Measurements from ENCODE around the gene TCF12.

The TCF12 gene

DNA sequence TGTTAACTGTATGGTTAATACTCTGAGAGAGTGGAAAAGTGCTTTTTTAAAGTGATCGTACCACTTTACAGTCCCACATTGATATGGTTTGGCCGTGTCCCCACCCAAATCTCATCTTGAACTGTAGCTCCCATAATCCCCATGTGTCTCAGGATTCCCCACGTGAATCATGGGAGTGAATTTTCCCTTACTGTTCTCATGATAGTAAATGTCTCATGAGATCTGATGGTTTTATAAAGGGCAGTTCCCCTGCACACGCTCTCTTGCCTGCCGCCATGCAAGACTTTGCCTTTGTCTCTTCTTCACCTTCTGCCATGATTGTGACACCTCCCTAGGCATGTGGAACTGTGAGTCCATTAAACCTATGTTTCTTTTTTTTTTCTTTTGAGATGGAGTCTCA is 109.2 kb downstream of the TCF12 start:
- TF ChIP-seq, protein P1, sequence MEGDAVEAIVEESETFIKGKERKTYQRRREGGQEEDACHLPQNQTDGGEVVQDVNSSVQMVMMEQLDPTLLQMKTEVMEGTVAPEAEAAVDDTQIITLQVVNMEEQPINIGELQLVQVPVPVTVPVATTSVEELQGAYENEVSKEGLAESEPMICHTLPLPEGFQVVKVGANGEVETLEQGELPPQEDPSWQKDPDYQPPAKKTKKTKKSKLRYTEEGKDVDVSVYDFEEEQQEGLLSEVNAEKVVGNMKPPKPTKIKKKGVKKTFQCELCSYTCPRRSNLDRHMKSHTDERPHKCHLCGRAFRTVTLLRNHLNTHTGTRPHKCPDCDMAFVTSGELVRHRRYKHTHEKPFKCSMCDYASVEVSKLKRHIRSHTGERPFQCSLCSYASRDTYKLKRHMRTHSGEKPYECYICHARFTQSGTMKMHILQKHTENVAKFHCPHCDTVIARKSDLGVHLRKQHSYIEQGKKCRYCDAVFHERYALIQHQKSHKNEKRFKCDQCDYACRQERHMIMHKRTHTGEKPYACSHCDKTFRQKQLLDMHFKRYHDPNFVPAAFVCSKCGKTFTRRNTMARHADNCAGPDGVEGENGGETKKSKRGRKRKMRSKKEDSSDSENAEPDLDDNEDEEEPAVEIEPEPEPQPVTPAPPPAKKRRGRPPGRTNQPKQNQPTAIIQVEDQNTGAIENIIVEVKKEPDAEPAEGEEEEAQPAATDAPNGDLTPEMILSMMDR (IDR thresholded peaks at IDR 0.05; ENCODE audit: control insufficient read depth, extremely low read depth, insufficient read depth): no peak
- DNase-seq (ENCODE audit: low read depth): no peak
- no peak overlapping the region for H3K4me3 ChIP-seq (ENCODE audit: low read depth, low read length)

DNA sequence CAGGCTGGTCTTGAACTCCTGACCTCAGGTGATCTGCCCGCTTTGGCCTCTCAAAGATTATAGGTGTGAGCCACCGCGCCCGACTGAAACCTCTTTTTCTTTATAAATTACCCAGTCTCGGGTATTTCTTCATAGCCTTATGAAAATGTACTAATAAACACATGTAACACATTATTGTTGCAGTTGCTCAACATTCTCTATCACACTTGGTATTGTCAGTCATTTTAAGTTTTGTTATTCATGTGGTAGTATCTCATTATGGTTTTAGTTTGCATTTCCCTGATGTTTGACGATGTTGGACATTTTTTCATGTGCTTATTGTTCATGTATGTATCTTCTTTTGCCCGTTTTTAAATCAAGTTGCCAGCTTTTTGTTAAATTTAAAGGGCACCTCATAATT is 109.7 kb downstream of the TCF12 start:
- no peak for DNase-seq (ENCODE audit: low read depth)
- no peak overlapping the region for H3K4me3 ChIP-seq (ENCODE audit: low read depth, low read length)
- TF ChIP-seq, protein P1 (IDR thresholded peaks at IDR 0.05; ENCODE audit: control insufficient read depth, extremely low read depth, insufficient read depth): no peak

DNA sequence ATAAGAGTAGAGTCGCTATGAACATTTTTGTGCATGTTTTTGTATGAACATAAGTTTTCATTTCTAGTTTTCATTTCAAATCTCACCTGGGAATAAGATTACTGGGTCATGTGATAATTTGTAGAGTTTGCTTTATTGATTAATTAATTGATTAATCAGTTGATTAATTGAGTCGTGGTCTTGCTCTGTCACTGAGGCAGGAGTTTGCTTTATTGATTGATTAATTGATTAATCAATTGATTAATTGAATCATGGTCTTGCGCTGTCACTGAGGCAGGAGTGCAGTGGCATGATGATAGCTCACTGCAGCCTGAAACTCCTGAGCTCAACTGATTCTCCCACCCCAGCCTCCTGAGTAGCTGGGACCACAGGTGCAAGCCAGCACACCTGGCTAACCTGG is 111.6 kb downstream of the TCF12 start:
- H3K4me3 ChIP-seq (ENCODE audit: low read depth, low read length): no peak overlapping the region
- no peak for DNase-seq (ENCODE audit: low read depth)
- TF ChIP-seq, protein P1 (IDR thresholded peaks at IDR 0.05; ENCODE audit: control insufficient read depth, extremely low read depth, insufficient read depth): no peak

DNA sequence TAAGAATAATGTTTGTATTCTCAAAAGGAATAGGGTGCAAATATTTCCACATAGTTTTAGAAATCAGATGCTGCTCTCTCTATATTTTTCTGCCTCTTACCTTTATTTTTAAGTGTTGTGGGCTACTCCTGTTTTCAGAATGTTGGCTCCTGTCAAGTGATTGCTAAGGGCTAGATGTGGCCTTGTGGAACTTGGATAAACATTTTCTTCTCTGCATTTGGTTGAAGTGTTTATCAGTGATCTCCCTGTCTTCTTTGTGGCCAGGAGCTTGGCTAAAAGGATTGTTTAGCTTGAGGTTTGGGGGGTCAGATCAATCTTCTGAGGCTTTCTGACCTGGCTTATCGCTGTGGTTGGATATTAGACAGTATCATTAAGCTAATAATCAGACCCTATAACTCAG is 112.6 kb downstream of the TCF12 start:
- TF ChIP-seq, protein P1 (IDR thresholded peaks at IDR 0.05; ENCODE audit: control insufficient read depth, extremely low read depth, insufficient read depth): no peak
- DNase-seq (ENCODE audit: low read depth): no peak
- H3K4me3 ChIP-seq (ENCODE audit: low read depth, low read length): no peak overlapping the region

DNA sequence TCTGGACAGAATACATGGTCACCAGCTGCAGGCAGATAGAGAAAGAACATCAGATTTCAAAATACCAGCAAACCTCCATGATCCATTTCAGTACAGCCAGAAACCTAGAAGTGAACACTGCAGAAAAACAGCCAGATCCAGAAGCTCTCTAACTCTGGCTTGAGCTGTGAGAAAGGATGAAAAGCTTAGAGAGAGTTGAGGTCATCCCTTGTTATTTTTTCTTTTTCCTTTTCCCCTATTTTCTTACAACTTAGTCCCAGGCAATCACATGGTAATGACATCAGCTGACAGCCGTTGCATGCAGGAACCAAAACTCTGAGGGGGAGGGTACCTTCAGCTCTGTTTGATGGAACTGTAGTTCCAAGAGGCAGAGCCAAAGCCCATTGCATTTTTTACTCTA is 113.2 kb downstream of the TCF12 start:
- TF ChIP-seq, protein P1 (IDR thresholded peaks at IDR 0.05; ENCODE audit: control insufficient read depth, extremely low read depth, insufficient read depth): no peak
- DNase-seq (ENCODE audit: low read depth): no peak
- H3K4me3 ChIP-seq (ENCODE audit: low read depth, low read length): no peak overlapping the region

DNA sequence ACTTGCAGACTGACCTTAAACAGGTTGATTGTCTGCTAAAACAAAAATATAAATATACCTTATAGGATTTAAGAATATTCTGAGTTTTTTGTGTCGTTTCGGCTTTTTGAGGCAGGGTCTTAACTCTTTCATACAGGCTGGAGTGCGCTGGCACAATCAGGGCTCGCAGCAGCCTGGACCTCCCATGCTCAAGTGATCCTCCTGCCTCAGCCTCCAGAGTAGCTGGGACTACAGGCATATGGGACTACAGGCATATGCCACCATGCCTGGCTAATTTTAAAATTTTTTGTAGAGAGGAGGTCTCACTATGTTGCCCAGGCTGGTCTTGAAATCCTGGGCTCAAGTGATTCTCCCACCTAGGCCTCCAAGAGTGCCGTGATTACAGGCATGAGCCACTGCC is 113.9 kb downstream of the TCF12 start:
- no peak for DNase-seq (ENCODE audit: low read depth)
- TF ChIP-seq, protein P1 (IDR thresholded peaks at IDR 0.05; ENCODE audit: control insufficient read depth, extremely low read depth, insufficient read depth): no peak
- no peak overlapping the region for H3K4me3 ChIP-seq (ENCODE audit: low read depth, low read length)

DNA sequence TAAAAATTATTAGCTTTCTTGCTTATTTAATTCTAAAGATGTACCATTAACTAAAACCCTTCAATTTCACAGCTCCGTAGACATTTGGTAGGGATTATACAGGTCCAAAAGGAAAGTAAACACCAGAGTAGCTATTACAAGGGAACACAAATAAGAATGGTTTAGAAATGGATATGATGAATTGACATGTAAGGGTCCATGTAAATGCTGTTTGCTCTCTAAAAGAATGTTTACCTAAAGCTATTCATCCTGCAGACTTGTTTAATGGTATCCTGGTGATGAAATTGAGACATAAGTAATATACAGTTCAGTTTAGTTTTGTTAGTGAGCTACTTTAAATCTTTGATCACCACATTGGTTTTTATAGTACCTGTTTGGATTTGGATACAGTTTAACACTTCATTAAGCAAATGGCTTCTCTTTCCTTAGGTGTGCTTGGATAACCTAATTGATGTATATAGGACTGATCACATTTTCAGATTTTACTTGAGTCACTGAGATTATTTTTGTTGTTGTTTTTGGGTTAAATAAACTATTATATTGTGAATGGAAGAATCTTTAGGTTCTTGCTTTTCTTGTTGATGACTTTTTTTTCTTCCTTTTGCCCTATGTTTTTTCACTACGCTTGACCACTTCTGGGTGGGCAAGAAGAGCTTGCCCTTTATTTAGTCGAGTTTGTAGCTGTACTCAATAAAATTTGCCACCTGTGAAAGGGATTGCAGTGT is 115.4 kb downstream of the TCF12 start:
- DNase-seq (ENCODE audit: low read depth): no peak
- TF ChIP-seq, protein P1 (IDR thresholded peaks at IDR 0.05; ENCODE audit: control insufficient read depth, extremely low read depth, insufficient read depth): no peak
- H3K4me3 ChIP-seq (ENCODE audit: low read depth, low read length): no peak overlapping the region
